ENCODE results near the gene MOSPD3.
A peak's percentile ranks its signal among the peaks of the same experiment; 100 is the strongest.

Gene MOSPD3

DNA sequence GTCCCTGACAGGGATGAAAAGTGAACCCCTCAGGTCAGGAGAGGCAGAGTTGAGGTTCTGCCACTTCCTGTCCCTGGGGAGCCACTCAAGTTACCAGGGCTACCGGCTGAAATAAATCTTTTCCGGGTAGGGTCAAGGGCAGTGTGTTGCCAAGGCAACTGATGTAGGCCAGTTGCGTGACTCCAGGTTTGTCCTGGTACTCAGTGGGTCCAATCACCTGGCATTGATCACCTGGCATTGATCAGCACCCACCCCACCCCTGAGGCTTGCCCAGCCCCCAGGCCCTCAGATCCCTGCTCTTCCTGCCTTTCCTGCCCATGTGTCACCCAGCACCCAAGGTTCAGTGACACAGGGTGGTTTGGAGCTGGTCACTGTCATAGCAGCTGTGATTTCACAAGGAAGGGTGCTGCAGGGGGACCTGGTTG lies 44.6 kb upstream of the MOSPD3 start:
- Histone ChIP-seq H3K79me2 (ENCODE audit: insufficient read depth, low read length) (no peaks in the 10 kb centered on the region), H2AFZ (ENCODE audit: low read depth, low read length) (no peak overlapping the region), H3K27me3 (ENCODE audit: insufficient read depth, low read length, poor library complexity) (peaks cover 9% of the 10 kb centered on the region), H3K4me2 (ENCODE audit: insufficient read depth, low read length) (no peak overlapping the region), H3K9ac (ENCODE audit: low read depth, low read length) (no peak overlapping the region), H3K27ac (ENCODE audit: low read length) (no peak overlapping the region), H3K4me3 (ENCODE audit: low read depth in 1 of 2, low read length in 2 of 2) (no peak overlapping the region), H3K36me3 (ENCODE audit: insufficient read depth, low read length) (peaks cover 12% of the 10 kb centered on the region), H3K9me3 (ENCODE audit: insufficient read depth, low read length, severe bottlenecking) (no peaks in the 10 kb centered on the region), H3K4me1 (ENCODE audit: insufficient read depth, low read length) (peaks cover 27% of the 10 kb centered on the region), H4K20me1 (ENCODE audit: insufficient read depth, low read length) (peaks cover 25% of the 10 kb centered on the region)
- TF ChIP-seq, protein P1, sequence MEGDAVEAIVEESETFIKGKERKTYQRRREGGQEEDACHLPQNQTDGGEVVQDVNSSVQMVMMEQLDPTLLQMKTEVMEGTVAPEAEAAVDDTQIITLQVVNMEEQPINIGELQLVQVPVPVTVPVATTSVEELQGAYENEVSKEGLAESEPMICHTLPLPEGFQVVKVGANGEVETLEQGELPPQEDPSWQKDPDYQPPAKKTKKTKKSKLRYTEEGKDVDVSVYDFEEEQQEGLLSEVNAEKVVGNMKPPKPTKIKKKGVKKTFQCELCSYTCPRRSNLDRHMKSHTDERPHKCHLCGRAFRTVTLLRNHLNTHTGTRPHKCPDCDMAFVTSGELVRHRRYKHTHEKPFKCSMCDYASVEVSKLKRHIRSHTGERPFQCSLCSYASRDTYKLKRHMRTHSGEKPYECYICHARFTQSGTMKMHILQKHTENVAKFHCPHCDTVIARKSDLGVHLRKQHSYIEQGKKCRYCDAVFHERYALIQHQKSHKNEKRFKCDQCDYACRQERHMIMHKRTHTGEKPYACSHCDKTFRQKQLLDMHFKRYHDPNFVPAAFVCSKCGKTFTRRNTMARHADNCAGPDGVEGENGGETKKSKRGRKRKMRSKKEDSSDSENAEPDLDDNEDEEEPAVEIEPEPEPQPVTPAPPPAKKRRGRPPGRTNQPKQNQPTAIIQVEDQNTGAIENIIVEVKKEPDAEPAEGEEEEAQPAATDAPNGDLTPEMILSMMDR (IDR thresholded peaks at IDR 0.05; ENCODE audit: borderline replicate concordance, extremely low read depth, low read length, poor library complexity, severe bottlenecking), result no peak
- TF ChIP-seq EZH2 (IDR thresholded peaks at IDR 0.05; ENCODE audit: borderline replicate concordance, low read depth, low read length, severe bottlenecking), result no peak
- DNase-seq (no peak), ATAC-seq (ENCODE audit: insufficient read depth, low read depth) (no peak)

DNA sequence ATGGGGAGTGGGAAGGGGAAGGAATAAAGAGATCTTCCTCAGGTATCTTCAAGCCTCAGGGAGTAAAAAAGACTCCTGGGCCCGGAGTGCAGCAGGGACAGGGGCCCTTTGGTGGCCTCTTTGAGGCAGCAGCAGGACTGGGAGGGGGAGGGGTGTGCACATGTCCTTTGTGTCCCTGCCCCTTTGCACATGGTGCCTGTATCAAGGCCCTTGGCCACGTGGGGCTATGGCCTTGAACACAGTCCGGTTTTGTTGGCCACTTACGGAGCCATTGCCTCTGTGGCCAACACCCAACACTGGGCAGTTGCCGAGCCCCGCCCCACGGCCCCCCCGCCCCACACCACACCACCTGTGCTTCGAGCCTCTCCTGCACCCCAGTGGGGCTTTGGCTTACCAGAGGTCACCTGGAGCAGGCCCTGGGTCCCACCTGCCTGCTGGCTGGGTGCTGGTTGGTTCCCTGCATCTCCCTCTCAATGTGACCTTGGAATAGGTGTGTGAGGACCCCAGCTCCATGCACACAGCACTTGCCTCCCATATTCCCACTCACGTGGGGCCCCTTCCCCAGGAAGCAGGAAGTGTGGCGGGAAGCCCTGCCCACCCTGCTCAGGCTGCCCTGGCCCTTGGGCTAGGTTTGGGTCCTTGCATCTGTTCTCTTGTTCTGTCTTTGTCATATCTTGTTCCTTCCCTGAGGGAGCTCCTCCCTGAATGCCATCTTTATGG lies 44.0 kb upstream of the MOSPD3 start:
- H3K9me3 ChIP-seq (ENCODE audit: insufficient read depth, low read length, severe bottlenecking), result no peaks in the 10 kb centered on the region
- H3K4me2 ChIP-seq (ENCODE audit: insufficient read depth, low read length), result no peak overlapping the region
- H3K27ac ChIP-seq (ENCODE audit: low read length), result no peak overlapping the region
- H4K20me1 ChIP-seq (ENCODE audit: insufficient read depth, low read length), result peaks cover 21% of the 10 kb centered on the region
- no peak for DNase-seq
- H3K9ac ChIP-seq (ENCODE audit: low read depth, low read length), result no peak overlapping the region
- TF ChIP-seq EZH2 (IDR thresholded peaks at IDR 0.05; ENCODE audit: borderline replicate concordance, low read depth, low read length, severe bottlenecking), result no peak
- TF ChIP-seq, protein P1 (IDR thresholded peaks at IDR 0.05; ENCODE audit: borderline replicate concordance, extremely low read depth, low read length, poor library complexity, severe bottlenecking), result no peak
- peaks cover 12% of the 10 kb centered on the region for H3K36me3 ChIP-seq (ENCODE audit: insufficient read depth, low read length)
- no peaks in the 10 kb centered on the region for H3K79me2 ChIP-seq (ENCODE audit: insufficient read depth, low read length)
- H2AFZ ChIP-seq (ENCODE audit: low read depth, low read length), result no peak overlapping the region
- H3K4me1 ChIP-seq (ENCODE audit: insufficient read depth, low read length), result peaks cover 27% of the 10 kb centered on the region
- ATAC-seq (ENCODE audit: insufficient read depth, low read depth), result no peak
- peaks cover 9% of the 10 kb centered on the region for H3K27me3 ChIP-seq (ENCODE audit: insufficient read depth, low read length, poor library complexity)
- no peak overlapping the region for H3K4me3 ChIP-seq (ENCODE audit: low read depth in 1 of 2, low read length in 2 of 2)

DNA sequence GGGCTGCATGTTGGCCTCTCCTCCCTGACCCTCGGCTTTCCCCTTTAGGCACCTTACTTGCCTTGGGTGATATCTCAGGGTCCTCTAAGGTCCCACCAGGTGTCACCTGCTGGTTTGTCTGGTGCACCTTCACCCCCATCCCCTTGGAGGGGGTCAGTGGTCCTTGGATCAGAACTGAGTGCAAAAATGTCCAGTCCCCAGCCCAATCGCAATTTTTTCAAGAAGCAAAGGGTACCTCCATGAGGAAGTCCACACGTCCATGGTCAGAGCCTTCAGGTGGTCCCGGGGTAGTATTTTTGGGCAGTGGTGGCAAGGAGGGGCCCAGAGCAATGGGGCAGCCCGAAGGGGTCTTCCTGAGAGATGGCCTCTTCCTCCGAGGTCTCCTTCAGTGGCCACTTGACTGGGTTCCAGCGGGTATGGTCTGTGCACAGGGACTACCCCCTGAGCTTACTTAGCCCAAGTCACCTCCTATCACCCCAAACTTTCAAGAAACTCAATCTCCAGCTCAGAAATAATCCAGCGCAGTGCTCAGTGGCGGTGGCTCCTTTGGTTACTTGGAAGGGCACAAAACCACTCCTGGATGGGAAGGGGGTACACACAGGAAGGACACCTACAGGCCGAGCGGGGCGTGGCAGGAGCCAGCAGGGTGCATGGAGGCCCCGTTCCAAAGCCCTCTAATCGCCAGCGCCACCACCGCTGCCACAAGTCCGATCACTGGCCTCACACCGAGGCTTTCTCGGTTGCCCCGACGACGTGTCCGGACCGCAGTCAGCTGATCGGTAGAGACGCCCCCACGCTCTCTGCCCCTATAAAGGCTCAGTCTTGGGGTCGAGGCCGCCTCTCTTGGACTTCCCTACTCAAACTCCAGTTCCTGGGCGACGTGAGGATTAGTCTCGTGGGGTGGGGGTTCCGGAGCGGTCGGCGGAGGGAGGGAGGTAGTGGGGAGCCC lies 43.2 kb upstream of the MOSPD3 start:
- Histone ChIP-seq H3K4me3 (ENCODE audit: low read depth in 1 of 2, low read length in 2 of 2) (peak overlapping the region in 1 of 2 experiments; percentile 48; a peak in 1 of 4 replicates), H2AFZ (ENCODE audit: low read depth, low read length) (no peak overlapping the region), H3K4me1 (ENCODE audit: insufficient read depth, low read length) (peaks cover 25% of the 10 kb centered on the region), H3K9ac (ENCODE audit: low read depth, low read length) (peak overlapping the region; percentile 48; the same call in 1 of the 2 replicates), H3K36me3 (ENCODE audit: insufficient read depth, low read length) (peaks cover 16% of the 10 kb centered on the region; the same call in 1 of the 2 replicates), H3K79me2 (ENCODE audit: insufficient read depth, low read length) (no peaks in the 10 kb centered on the region), H3K9me3 (ENCODE audit: insufficient read depth, low read length, severe bottlenecking) (no peaks in the 10 kb centered on the region), H3K4me2 (ENCODE audit: insufficient read depth, low read length) (peak overlapping the region; percentile 76), H3K27me3 (ENCODE audit: insufficient read depth, low read length, poor library complexity) (peaks cover 9% of the 10 kb centered on the region), H4K20me1 (ENCODE audit: insufficient read depth, low read length) (peaks cover 20% of the 10 kb centered on the region), H3K27ac (ENCODE audit: low read length) (no peak overlapping the region)
- DNase-seq (peak; percentile 42), ATAC-seq (ENCODE audit: insufficient read depth, low read depth) (peak; percentile 33; the same call in 2 of the 3 replicates)
- TF ChIP-seq EZH2 (IDR thresholded peaks at IDR 0.05; ENCODE audit: borderline replicate concordance, low read depth, low read length, severe bottlenecking), result no peak
- TF ChIP-seq, protein P1 (IDR thresholded peaks at IDR 0.05; ENCODE audit: borderline replicate concordance, extremely low read depth, low read length, poor library complexity, severe bottlenecking), result peak; percentile 62

Measured in DND-41 (cell line).